Activated T-cell treated with anti-CD3 and anti-CD28 coated beads for 1 hour (primary cell): ENCODE results near the gene TOGARAM2.
"Not testable (repeated sequence)": the region's sequence is repeated elsewhere in the genome, so short reads cannot be mapped to it uniquely, and the experiment has no call there.

Source experiments
- DNase-seq: peaks from one replicate; pipeline ENCODE4 v3.0.0-alpha.2; 2020; ENCODE audit warnings: low read depth

Gene TOGARAM2

DNA sequence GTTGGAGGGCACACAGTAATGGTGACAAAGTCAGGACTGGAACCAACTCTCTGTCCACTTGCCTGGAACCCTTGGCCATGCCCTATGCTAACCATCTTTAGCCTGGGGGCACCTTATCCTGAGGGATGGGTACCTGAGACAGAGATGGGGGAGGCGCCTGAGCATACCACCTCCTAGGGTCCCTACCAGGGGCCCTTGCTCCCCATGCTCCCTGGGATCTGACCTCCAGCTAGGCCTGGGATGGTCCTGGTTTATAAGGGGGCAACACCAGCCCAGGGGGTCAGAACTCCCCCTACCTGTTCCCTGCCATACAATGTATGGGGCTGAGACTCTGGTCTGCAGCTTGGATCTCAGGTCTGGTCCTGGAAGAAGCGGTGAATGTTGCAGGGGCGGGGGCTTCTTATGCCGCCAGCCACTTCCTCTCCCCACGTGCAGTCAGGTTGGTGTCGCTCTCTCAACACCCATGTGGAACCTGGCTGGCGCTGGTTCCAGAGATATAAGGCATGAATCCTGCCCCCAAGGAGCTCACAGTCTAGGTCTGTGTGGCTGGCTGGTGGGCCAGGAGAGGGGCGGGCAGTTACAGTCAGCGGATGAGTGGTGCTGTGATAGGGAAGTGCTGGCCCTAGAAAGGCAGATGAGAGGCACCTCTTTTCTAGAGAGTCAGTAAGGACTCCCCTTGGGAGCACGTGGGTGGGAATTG, 3.8 kb upstream of the TOGARAM2 start:
- DNase-seq = no peak

DNA sequence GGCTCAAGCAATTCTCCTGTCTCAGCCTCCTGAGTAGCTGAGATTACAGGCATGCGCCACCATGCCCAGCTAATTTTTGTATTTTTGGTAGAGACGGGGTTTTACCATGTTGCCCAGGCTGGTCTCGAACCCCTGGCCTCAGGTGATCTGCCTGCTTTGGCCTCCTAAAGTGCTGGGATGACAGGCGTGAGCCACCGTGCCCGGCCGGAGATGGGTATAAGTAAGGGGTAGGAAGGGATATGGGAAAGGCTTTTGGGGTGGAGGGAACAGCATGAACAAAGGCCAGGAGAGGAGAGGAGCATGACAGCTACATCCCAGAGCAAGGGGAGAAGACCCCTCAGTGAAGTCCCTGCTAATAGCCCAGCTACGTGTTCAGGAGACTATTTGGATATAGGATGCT, 3.1 kb upstream of the TOGARAM2 start:
- DNase-seq = not testable (repeated sequence)

- no peak for DNase-seq
Measured at GRCh38 chr2:28978606-28979005, 2.5 kb upstream of the TOGARAM2 start.

DNA sequence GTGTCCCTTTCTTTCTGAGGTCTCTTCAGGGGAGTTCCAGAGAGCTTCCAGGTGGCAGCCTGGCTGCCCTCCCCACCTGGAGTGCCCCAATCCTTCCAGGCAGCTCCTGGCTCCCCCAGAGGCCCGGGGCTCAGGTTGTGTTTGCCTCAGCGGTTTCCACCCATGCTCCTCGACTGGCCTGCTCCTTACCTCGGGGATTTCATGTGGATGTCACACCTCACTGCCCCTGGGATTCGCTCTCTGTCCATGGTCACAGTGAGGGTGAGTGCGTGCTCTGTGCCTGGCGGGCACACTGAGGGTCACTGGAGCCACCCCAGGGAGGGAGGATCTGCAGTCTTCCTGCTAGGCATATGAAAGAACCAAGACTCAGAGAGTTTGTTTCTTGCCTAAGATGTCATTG, 2.1 kb upstream of the TOGARAM2 start:
- DNase-seq = no peak

GRCh38 chr2:28979576-28980366, 1.3 kb upstream of the TOGARAM2 start:
- no peak for DNase-seq

DNA sequence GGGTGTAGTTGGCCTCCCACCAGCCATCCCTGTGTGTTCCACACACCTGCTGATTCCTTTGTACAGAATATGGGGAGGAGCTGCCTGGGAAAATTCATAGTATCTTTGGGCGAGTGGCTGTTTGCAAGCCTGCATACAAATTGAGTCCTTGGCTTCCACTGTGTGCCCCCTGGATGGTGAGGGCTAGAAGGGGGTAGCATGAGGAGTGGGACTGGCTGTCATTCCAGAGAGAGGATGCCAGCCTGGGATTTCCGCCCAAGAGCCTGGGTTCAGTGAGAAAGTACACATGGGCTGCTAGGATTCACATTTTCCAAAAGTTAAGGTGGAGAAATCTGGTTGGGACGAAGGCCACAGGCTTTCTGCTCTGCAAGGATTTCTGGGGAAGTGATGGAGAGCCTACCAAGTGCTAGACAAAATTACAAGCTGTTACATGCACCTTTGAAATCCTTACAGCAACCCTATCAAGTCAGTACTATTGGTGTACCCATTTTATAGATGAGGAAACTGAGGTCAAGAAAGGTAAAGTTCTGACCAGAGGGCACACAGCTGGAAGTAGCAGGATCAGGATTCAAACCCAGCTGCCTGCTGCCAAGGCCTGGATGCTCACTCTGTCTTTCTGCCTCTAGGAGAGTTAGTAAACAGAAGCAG, 606 bp upstream of the TOGARAM2 start:
- no peak for DNase-seq

GRCh38 chr2:28981620-28982376, 700 bp downstream of the TOGARAM2 start:
- DNase-seq = no peak

DNA sequence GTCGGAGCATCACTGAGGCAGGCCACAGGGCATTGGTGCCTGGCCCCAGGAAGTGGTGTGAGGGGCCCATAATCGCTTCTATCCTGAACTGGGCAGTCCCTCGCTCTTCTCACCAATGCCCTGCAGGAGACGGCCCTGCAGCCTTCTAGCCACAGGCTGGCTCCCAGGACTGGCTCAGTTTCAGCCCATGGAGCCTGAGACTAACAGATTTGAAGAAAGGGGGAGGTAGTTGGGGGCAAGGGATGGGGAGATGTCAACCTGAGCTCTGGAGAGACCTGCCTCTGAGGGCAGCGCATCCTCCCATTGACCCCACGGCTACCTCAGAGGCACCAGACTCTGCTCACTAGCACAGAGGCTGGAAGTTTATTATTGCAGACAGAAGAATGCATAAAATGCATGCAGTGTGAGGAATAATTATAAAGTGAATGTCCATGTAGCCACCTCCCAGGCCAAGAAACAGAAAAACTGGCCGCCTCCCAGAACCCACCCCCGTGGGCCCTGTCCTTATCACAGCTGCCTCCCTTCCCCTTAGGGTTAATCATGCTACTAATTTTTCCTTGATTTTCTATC, 1.4 kb downstream of the TOGARAM2 start:
- DNase-seq = no peak

GRCh38 chr2:28986429-28986828, 5.3 kb downstream of the TOGARAM2 start:
- no peak for DNase-seq

GRCh38 chr2:28989973-28990372, 8.9 kb downstream of the TOGARAM2 start:
- no peak for DNase-seq

GRCh38 chr2:28990445-28990844, 9.3 kb downstream of the TOGARAM2 start:
- no peak for DNase-seq

GRCh38 chr2:28991021-28991420, 9.9 kb downstream of the TOGARAM2 start:
- no peak for DNase-seq

DNA sequence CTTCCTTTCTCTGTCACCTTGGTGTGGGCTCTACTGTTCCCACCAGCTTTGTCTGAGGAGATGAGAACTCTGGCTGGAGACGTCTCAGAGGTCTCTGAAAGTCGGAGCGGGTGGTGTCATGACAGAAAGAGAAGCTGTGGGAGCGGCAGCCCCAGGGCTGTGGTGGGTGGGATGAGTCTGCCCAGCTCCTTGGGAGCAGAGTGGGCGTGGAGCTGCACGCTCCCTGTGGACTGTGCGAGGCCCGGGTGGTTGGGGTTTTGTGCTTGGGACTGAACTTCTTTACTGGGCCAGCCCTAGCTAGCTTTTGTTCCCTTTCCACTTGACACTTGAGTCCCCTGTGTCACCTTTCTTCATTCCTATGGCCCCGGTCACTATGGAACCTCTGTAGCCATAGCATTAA, 10.4 kb downstream of the TOGARAM2 start:
- no peak for DNase-seq

GRCh38 chr2:28993206-28993960, 12.3 kb downstream of the TOGARAM2 start:
- no peak for DNase-seq

DNA sequence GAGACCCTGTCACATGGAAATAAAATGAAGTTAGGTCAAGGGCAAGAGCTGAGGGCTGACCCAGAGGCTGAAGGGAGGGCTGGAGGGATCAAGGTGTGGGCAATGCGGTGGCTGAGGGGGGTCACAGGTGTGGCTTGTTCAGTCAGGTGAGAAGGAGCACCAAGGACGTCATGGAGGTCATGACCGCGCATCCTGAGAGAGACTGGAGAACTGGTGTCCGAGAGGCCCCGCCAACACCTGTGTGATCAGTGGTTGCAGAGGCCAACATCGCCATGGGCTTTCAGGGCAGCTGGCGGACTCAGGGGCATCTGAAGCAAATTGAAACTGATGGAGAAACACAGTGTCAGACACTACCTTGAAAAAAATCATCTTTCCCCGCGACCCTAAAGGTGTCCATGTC, 13.0 kb downstream of the TOGARAM2 start:
- no peak for DNase-seq

DNA sequence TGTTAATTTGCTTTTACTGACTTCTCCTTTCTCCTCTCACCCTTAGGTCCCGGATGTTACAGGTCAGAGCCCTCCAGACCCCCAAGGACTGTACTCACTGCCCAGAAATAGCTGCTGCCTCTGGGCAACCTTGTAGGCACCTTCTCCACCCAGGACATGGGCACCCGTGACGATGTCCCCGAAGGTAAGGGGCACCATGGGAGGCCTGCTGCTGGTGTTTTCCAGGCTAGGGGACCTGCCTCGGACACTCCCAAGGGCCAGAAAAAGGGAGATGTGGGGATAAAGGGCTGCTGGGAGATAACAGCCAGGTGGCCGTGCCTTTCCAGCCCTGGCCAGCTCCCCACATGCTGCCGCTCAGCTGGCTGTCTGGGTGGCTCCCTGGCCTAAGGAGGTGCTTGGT, 13.6 kb downstream of the TOGARAM2 start:
- no peak for DNase-seq

- no peak for DNase-seq
Measured at GRCh38 chr2:28995765-28996750, 15.0 kb downstream of the TOGARAM2 start.

DNA sequence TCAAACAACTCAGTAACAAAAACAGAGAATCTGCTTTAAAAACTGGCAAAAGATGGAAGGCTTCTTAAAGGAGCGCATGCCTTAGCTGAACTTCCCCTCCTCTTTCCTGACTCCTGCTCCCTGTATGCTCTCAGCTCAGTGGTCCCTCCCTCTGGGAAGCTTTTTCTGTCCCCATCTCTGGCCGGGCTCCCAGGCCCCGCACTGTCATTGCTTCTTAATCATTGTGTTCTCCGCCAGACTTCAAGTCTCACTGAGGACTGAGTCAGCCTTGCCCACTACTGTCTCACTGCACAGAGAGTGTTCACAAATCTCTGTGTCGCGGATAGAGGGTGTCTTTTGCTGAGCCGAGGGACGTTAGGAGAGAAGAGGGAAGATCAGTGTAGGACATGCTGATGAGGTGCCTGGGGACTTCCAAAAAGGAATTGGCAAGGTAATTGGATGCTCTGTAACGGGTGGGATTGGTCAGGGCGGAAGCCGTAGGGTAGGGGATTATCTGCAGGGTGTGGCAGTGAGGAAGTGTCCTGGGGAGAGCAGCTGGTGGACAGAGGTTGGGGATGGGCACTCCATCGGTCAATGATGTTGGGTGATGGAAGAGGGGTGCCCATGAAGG, 16.2 kb downstream of the TOGARAM2 start:
- no peak for DNase-seq

GRCh38 chr2:28997847-28998735, 17.0 kb downstream of the TOGARAM2 start:
- no peak for DNase-seq
